SH-SY5Y (cell line): ENCODE measurements around the gene FOXJ3.

Source experiments
- GATA2 ChIP-seq: IDR thresholded peaks from 2 replicates; pipeline ENCODE4 v1.6.1; 2011; ENCODE audit warnings: mild to moderate bottlenecking, low read depth, low read length
- GATA3 ChIP-seq: IDR thresholded peaks from 2 replicates; pipeline ENCODE4 v1.6.1; 2011; ENCODE audit warnings: low read depth, mild to moderate bottlenecking, low read length, moderate library complexity

GRCh38 chr1:42221952-42222606 is 113.0 kb downstream of the FOXJ3 start:
- TF ChIP-seq GATA3: no peak
- no peak for TF ChIP-seq GATA2
